ENCODE results near the gene SOX5.

SOX5 gene

GRCh38 chr12:23550753-23551152, 398.7 kb downstream of the SOX5 start:
- Histone ChIP-seq H3K4me1 (ENCODE audit: control insufficient read depth, insufficient read depth, low read length) (no peaks in the 10 kb centered on the region), H3K27ac (ENCODE audit: insufficient read depth, low read depth, low read length, poor library complexity, severe bottlenecking) (no peak overlapping the region), H3K4me3 (ENCODE audit: insufficient read depth, low read depth, low read length) (no peak overlapping the region), H3K9me3 (ENCODE audit: control insufficient read depth, low read length) (no peaks in the 10 kb centered on the region), H3K36me3 (ENCODE audit: control insufficient read depth, insufficient read depth, low read length) (peaks cover 2% of the 10 kb centered on the region), H3K27me3 (ENCODE audit: control insufficient read depth, insufficient read depth, low read length, poor library complexity, severe bottlenecking) (no peaks in the 10 kb centered on the region)
- WGBS, 2 experiments: 97 to 100% methylated on average over 2 of the region's 2 CpGs

- Histone ChIP-seq H3K9me3 (ENCODE audit: control insufficient read depth, low read length) (no peaks in the 10 kb centered on the region), H3K4me3 (ENCODE audit: insufficient read depth, low read depth, low read length) (no peak overlapping the region), H3K36me3 (ENCODE audit: control insufficient read depth, insufficient read depth, low read length) (peaks cover 12% of the 10 kb centered on the region), H3K27ac (ENCODE audit: insufficient read depth, low read depth, low read length, poor library complexity, severe bottlenecking) (no peak overlapping the region), H3K4me1 (ENCODE audit: control insufficient read depth, insufficient read depth, low read length) (no peaks in the 10 kb centered on the region), H3K27me3 (ENCODE audit: control insufficient read depth, insufficient read depth, low read length, poor library complexity, severe bottlenecking) (no peaks in the 10 kb centered on the region)
Measured at GRCh38 chr12:23548742-23549141, 400.7 kb downstream of the SOX5 start.

- no peaks in the 10 kb centered on the region for H3K4me1 ChIP-seq (ENCODE audit: control insufficient read depth, insufficient read depth, low read length)
- H3K27ac ChIP-seq (ENCODE audit: insufficient read depth, low read depth, low read length, poor library complexity, severe bottlenecking): no peak overlapping the region
- H3K4me3 ChIP-seq (ENCODE audit: insufficient read depth, low read depth, low read length): no peak overlapping the region
- H3K9me3 ChIP-seq (ENCODE audit: control insufficient read depth, low read length): no peaks in the 10 kb centered on the region
- 83 to 94% methylated on average over 3 of the region's 4 CpGs for WGBS, 2 experiments
- H3K36me3 ChIP-seq (ENCODE audit: control insufficient read depth, insufficient read depth, low read length): peaks cover 14% of the 10 kb centered on the region
- H3K27me3 ChIP-seq (ENCODE audit: control insufficient read depth, insufficient read depth, low read length, poor library complexity, severe bottlenecking): no peaks in the 10 kb centered on the region
Measured at GRCh38 chr12:23546756-23547155, 402.7 kb downstream of the SOX5 start.

GRCh38 chr12:23543767-23544166, 405.7 kb downstream of the SOX5 start:
- no CpG with 5 or more reads among the region's 1 CpG for WGBS, 2 experiments

GRCh38 chr12:23542187-23542586, 407.3 kb downstream of the SOX5 start:
- no CpG with 5 or more reads among the region's 3 CpGs for WGBS, 2 experiments
- no peak overlapping the region for H3K4me3 ChIP-seq (ENCODE audit: insufficient read depth, low read depth, low read length)
- H3K27me3 ChIP-seq (ENCODE audit: control insufficient read depth, insufficient read depth, low read length, poor library complexity, severe bottlenecking): no peaks in the 10 kb centered on the region
- no peak overlapping the region for H3K27ac ChIP-seq (ENCODE audit: insufficient read depth, low read depth, low read length, poor library complexity, severe bottlenecking)
- peaks cover 16% of the 10 kb centered on the region for H3K36me3 ChIP-seq (ENCODE audit: control insufficient read depth, insufficient read depth, low read length)
- no peaks in the 10 kb centered on the region for H3K9me3 ChIP-seq (ENCODE audit: control insufficient read depth, low read length)
- no peaks in the 10 kb centered on the region for H3K4me1 ChIP-seq (ENCODE audit: control insufficient read depth, insufficient read depth, low read length)

More at GRCh38 chr12:23543767-23544166, 405.7 kb downstream of the SOX5 start:
- no peaks in the 10 kb centered on the region for H3K27me3 ChIP-seq (ENCODE audit: control insufficient read depth, insufficient read depth, low read length, poor library complexity, severe bottlenecking)
- no peak overlapping the region for H3K4me3 ChIP-seq (ENCODE audit: insufficient read depth, low read depth, low read length)
- no peaks in the 10 kb centered on the region for H3K9me3 ChIP-seq (ENCODE audit: control insufficient read depth, low read length)
- H3K27ac ChIP-seq (ENCODE audit: insufficient read depth, low read depth, low read length, poor library complexity, severe bottlenecking): no peak overlapping the region
- peaks cover 16% of the 10 kb centered on the region for H3K36me3 ChIP-seq (ENCODE audit: control insufficient read depth, insufficient read depth, low read length)
- no peaks in the 10 kb centered on the region for H3K4me1 ChIP-seq (ENCODE audit: control insufficient read depth, insufficient read depth, low read length)

- Histone ChIP-seq H3K27ac (ENCODE audit: insufficient read depth, low read depth, low read length, poor library complexity, severe bottlenecking) (no peak overlapping the region), H3K9me3 (ENCODE audit: control insufficient read depth, low read length) (no peaks in the 10 kb centered on the region), H3K36me3 (ENCODE audit: control insufficient read depth, insufficient read depth, low read length) (peaks cover 18% of the 10 kb centered on the region), H3K27me3 (ENCODE audit: control insufficient read depth, insufficient read depth, low read length, poor library complexity, severe bottlenecking) (no peaks in the 10 kb centered on the region), H3K4me1 (ENCODE audit: control insufficient read depth, insufficient read depth, low read length) (no peaks in the 10 kb centered on the region), H3K4me3 (ENCODE audit: insufficient read depth, low read depth, low read length) (no peak overlapping the region)
- 95 to 96% methylated on average over 7 of the region's 7 CpGs for WGBS, 2 experiments
Measured at GRCh38 chr12:23540572-23540971, 408.9 kb downstream of the SOX5 start.

GRCh38 chr12:23536293-23536692, 413.2 kb downstream of the SOX5 start:
- Histone ChIP-seq H3K4me3 (ENCODE audit: insufficient read depth, low read depth, low read length) (no peak overlapping the region), H3K4me1 (ENCODE audit: control insufficient read depth, insufficient read depth, low read length) (no peaks in the 10 kb centered on the region), H3K36me3 (ENCODE audit: control insufficient read depth, insufficient read depth, low read length) (peaks cover 5% of the 10 kb centered on the region), H3K9me3 (ENCODE audit: control insufficient read depth, low read length) (no peaks in the 10 kb centered on the region), H3K27me3 (ENCODE audit: control insufficient read depth, insufficient read depth, low read length, poor library complexity, severe bottlenecking) (no peaks in the 10 kb centered on the region), H3K27ac (ENCODE audit: insufficient read depth, low read depth, low read length, poor library complexity, severe bottlenecking) (no peak overlapping the region)
- 94% methylated on average over 7 of the region's 7 CpGs for WGBS, 2 experiments

- no peak overlapping the region for H3K4me3 ChIP-seq (ENCODE audit: insufficient read depth, low read depth, low read length)
- 98 to 100% methylated on average over 1 of the region's 1 CpG for WGBS, 2 experiments
- H3K4me1 ChIP-seq (ENCODE audit: control insufficient read depth, insufficient read depth, low read length): no peaks in the 10 kb centered on the region
- no peak overlapping the region for H3K27ac ChIP-seq (ENCODE audit: insufficient read depth, low read depth, low read length, poor library complexity, severe bottlenecking)
- no peaks in the 10 kb centered on the region for H3K9me3 ChIP-seq (ENCODE audit: control insufficient read depth, low read length)
- H3K27me3 ChIP-seq (ENCODE audit: control insufficient read depth, insufficient read depth, low read length, poor library complexity, severe bottlenecking): no peaks in the 10 kb centered on the region
- H3K36me3 ChIP-seq (ENCODE audit: control insufficient read depth, insufficient read depth, low read length): peaks cover 5% of the 10 kb centered on the region
Measured at GRCh38 chr12:23535441-23535840, 414.0 kb downstream of the SOX5 start.

GRCh38 chr12:23534196-23534595, 415.3 kb downstream of the SOX5 start:
- H3K36me3 ChIP-seq (ENCODE audit: control insufficient read depth, insufficient read depth, low read length): peaks cover 5% of the 10 kb centered on the region

GRCh38 chr12:23533699-23534098, 415.8 kb downstream of the SOX5 start:
- peaks cover 5% of the 10 kb centered on the region for H3K36me3 ChIP-seq (ENCODE audit: control insufficient read depth, insufficient read depth, low read length)
- H3K4me1 ChIP-seq (ENCODE audit: control insufficient read depth, insufficient read depth, low read length): no peaks in the 10 kb centered on the region
- no peaks in the 10 kb centered on the region for H3K27me3 ChIP-seq (ENCODE audit: control insufficient read depth, insufficient read depth, low read length, poor library complexity, severe bottlenecking)
- H3K27ac ChIP-seq (ENCODE audit: insufficient read depth, low read depth, low read length, poor library complexity, severe bottlenecking): no peak overlapping the region
- no peaks in the 10 kb centered on the region for H3K9me3 ChIP-seq (ENCODE audit: control insufficient read depth, low read length)
- WGBS, 2 experiments: 100% methylated on average over 1 of the region's 1 CpG; no CpG with 5 or more reads in 1 of the 2 experiments
- H3K4me3 ChIP-seq (ENCODE audit: insufficient read depth, low read depth, low read length): no peak overlapping the region

More at GRCh38 chr12:23534196-23534595, 415.3 kb downstream of the SOX5 start:
- H3K27ac ChIP-seq (ENCODE audit: insufficient read depth, low read depth, low read length, poor library complexity, severe bottlenecking): no peak overlapping the region
- no peak overlapping the region for H3K4me3 ChIP-seq (ENCODE audit: insufficient read depth, low read depth, low read length)
- WGBS, 2 experiments: 95% methylated on average over 7 of the region's 8 CpGs
- no peaks in the 10 kb centered on the region for H3K9me3 ChIP-seq (ENCODE audit: control insufficient read depth, low read length)
- no peaks in the 10 kb centered on the region for H3K4me1 ChIP-seq (ENCODE audit: control insufficient read depth, insufficient read depth, low read length)
- H3K27me3 ChIP-seq (ENCODE audit: control insufficient read depth, insufficient read depth, low read length, poor library complexity, severe bottlenecking): no peaks in the 10 kb centered on the region

- Histone ChIP-seq H3K4me3 (ENCODE audit: insufficient read depth, low read depth, low read length) (no peak overlapping the region), H3K36me3 (ENCODE audit: control insufficient read depth, insufficient read depth, low read length) (peaks cover 5% of the 10 kb centered on the region)
Measured at GRCh38 chr12:23533265-23533664, 416.2 kb downstream of the SOX5 start.

More at GRCh38 chr12:23533265-23533664, 416.2 kb downstream of the SOX5 start:
- no peaks in the 10 kb centered on the region for H3K27me3 ChIP-seq (ENCODE audit: control insufficient read depth, insufficient read depth, low read length, poor library complexity, severe bottlenecking)
- H3K4me1 ChIP-seq (ENCODE audit: control insufficient read depth, insufficient read depth, low read length): no peaks in the 10 kb centered on the region
- no peak overlapping the region for H3K27ac ChIP-seq (ENCODE audit: insufficient read depth, low read depth, low read length, poor library complexity, severe bottlenecking)
- H3K9me3 ChIP-seq (ENCODE audit: control insufficient read depth, low read length): no peaks in the 10 kb centered on the region
